HepG2 (cell line): Measurements from ENCODE around the gene CMYA5. TPM values are rescaled to one million over a fixed set of nuclear protein-coding genes. Genes with fewer than 3 reads are reported as not detected.

Experiments used
- ATAC-seq: fragments of 200-7000 bp; cut with Tn5 transposase; 3 replicates; pipeline ENCODE4 v1.9.1; 2020; ENCODE audit warnings: mild to moderate bottlenecking, moderate library complexity
- BruUV-seq: library from RNA; stranded (reverse); fragments of 400-500 nt; replicated peaks from 2 replicates; lab custom pipeline; 2021; lab: Mats Ljungman, UMichigan
- CTCF ChIA-PET: fragments of 300-600 bp; formaldehyde crosslinking; extraction: SDS; loops from one replicate; lab custom pipeline; 2021; ENCODE audit warnings: low total read pairs, inconsistent platforms, low intra/inter-chr PET ratio; lab: Yijun Ruan, JAX
- POLR2A ChIA-PET: fragments of 350-600 bp; sonication (Branson Sonifier 250); formaldehyde crosslinking; loops from one replicate; lab custom pipeline; 2020; ENCODE audit warnings: antibody characterized with exemption, inconsistent platforms; lab: Yijun Ruan, JAX
- DNase-seq: peaks from one replicate; pipeline ENCODE4 v3.0.0-alpha.2; 2015; ENCODE audit warnings: low spot score
- FAIRE-seq: peaks from 3 replicates; lab custom pipeline; 2011; peaks lifted over from hg19 to GRCh38; lab: Jason Lieb, UNC
- H2AFZ ChIP-seq: one replicate; pipeline ENCODE4 v1.6.1; 2011; ENCODE audit warnings: low read length, inconsistent platforms
- H3K27ac ChIP-seq: fragments of 300-600 bp; 3 replicates; pipeline ENCODE4 v1.8.0; 2011; ENCODE audit warnings: mixed run types, mild to moderate bottlenecking, mixed read lengths, low read length, inconsistent platforms; ENCODE audit not compliant: insufficient read depth; ENCODE audit errors: extremely low read length
- H3K27me3 ChIP-seq, 2 experiments: fragments of 200-600 bp in 1 of 2; 2 replicates in 1 of 2; 3 replicates in 1 of 2; pipeline versions ENCODE4 v1.6.0 to v1.8.0; 2011; ENCODE audit warnings: low read length in 2 of 2, mild to moderate bottlenecking in 2 of 2, moderate library complexity in 2 of 2, inconsistent platforms in 1 of 2; ENCODE audit not compliant: insufficient read depth in 2 of 2, control insufficient read depth in 1 of 2
- H3K36me3 ChIP-seq, 2 experiments: fragments of 200-600 bp in 1 of 2; replicated peaks in 1 of 2; 2 replicates in 1 of 2; 3 replicates in 1 of 2; pipeline versions ENCODE4 v1.5.1 to v1.8.0; 2011; ENCODE audit warnings: low read length in 2 of 2, inconsistent platforms in 1 of 2; ENCODE audit not compliant: insufficient read depth in 2 of 2, control insufficient read depth in 1 of 2
- H3K4me1 ChIP-seq: 2 replicates; pipeline ENCODE4 v1.5.1; 2012; ENCODE audit warnings: low read length, inconsistent platforms; ENCODE audit not compliant: insufficient read depth
- H3K4me2 ChIP-seq: 2 replicates; pipeline ENCODE4 v1.6.0; 2011; ENCODE audit warnings: low read depth, low read length, inconsistent platforms
- H3K4me3 ChIP-seq, 3 experiments: fragments of 200-600 bp in 1 of 3; sonication (generic), shearing (Covaris generic) in 1 of 3; replicated peaks in 1 of 3; 2 replicates each; pipeline ENCODE4 v1.5.1; 2011 to 2016; ENCODE audit warnings: low read length in 3 of 3, inconsistent platforms in 2 of 3, low read depth in 2 of 3, mild to moderate bottlenecking in 2 of 3, control low read depth in 1 of 3, mixed read lengths in 1 of 3; ENCODE audit not compliant: insufficient read depth in 1 of 3
- H3K79me2 ChIP-seq: one replicate; pipeline ENCODE4 v1.6.1; 2011; ENCODE audit warnings: low read length, inconsistent platforms; ENCODE audit not compliant: insufficient read depth
- H3K9ac ChIP-seq: 2 replicates; pipeline ENCODE4 v1.6.0; 2011; ENCODE audit warnings: mild to moderate bottlenecking, low read depth, low read length, inconsistent platforms; ENCODE audit not compliant: insufficient read depth
- H3K9me3 ChIP-seq: 2 replicates; pipeline ENCODE4 v1.5.1; 2012; ENCODE audit warnings: mild to moderate bottlenecking, low read length
- H4K20me1 ChIP-seq: 2 replicates; pipeline ENCODE4 v1.6.0; 2011; ENCODE audit warnings: inconsistent platforms, mild to moderate bottlenecking, low read length, moderate library complexity; ENCODE audit not compliant: insufficient read depth
- HNF4A ChIP-seq: sonication (generic); formaldehyde crosslinking; IDR thresholded peaks from 2 replicates; pipeline ENCODE4 v1.4.0; 2020; ENCODE audit warnings: missing genetic modification reagents
- IKZF4 ChIP-seq: sonication (generic); formaldehyde crosslinking; IDR thresholded peaks from 2 replicates; pipeline ENCODE4 v1.5.1; 2020; ENCODE audit warnings: borderline replicate concordance, mild to moderate bottlenecking, low read depth, missing genetic modification reagents; ENCODE audit errors: not compliant biosample characterization
- MAF1 ChIP-seq: sonication (generic); formaldehyde crosslinking; IDR thresholded peaks from 2 replicates; pipeline ENCODE4 v1.5.0; 2020; ENCODE audit warnings: missing genetic modification reagents, borderline replicate concordance
- RARA ChIP-seq: IDR thresholded peaks from 2 replicates; pipeline ENCODE4 v1.6.1; 2016; ENCODE audit warnings: missing genetic modification reagents, missing compliant biosample characterization
- RXRA ChIP-seq: sonication (generic); formaldehyde crosslinking; IDR thresholded peaks from 2 replicates; pipeline ENCODE4 v1.5.1; 2020; ENCODE audit warnings: missing genetic modification reagents
- ZNF549 ChIP-seq: sonication (generic); formaldehyde crosslinking; IDR thresholded peaks from 2 replicates; pipeline ENCODE4 v1.5.0; 2020; ENCODE audit warnings: missing genetic modification reagents
- ZNF550 ChIP-seq: sonication (generic); formaldehyde crosslinking; IDR thresholded peaks from 2 replicates; pipeline ENCODE4 v1.4.0; 2020; ENCODE audit warnings: mild to moderate bottlenecking, missing genetic modification reagents, borderline replicate concordance
- ZNF564 ChIP-seq: sonication (generic); formaldehyde crosslinking; IDR thresholded peaks from 2 replicates; pipeline ENCODE4 v1.8.1; 2023; ENCODE audit warnings: mild to moderate bottlenecking, missing genetic modification reagents
- ZNF709 ChIP-seq: sonication (generic); formaldehyde crosslinking; IDR thresholded peaks from 2 replicates; pipeline ENCODE4 v1.5.0; 2020; ENCODE audit warnings: mild to moderate bottlenecking, missing genetic modification reagents
- WGBS: methylation state at CpG from one replicate; pipeline ENCODE4 v1.1.6; 2017; ENCODE audit warnings: low lambda C conversion rate; 5-methylcytosine and 5-hydroxymethylcytosine counted together
- in situ Hi-C: cut with HindIII; loops from 2 replicates; pipeline ENCODE4 v1.10.0; 2017; ENCODE audit warnings: low pct_unique_long_range_greater_than_20kb; ENCODE audit not compliant: extremely low pct_ligation_motif_present
- intact Hi-C: fragments of 100-400 bp; cut with micrococcal nuclease; formaldehyde crosslinking; loops from one replicate; pipeline ENCODE4 v1.10.0; 2022; ENCODE audit not compliant: unreplicated experiment
- polyA plus RNA-seq, 8 experiments: library from polyadenylated mRNA; depleted of rRNA in 3 of 8; stranded (reverse) in 7 of 8; unstranded in 1 of 8; fragments of >200 nt; fragmentation: Illumina TruSeq in 4 of 8; extraction: Trizol in 4 of 8; gene quantifications; 2 replicates each; pipeline versions ENCODE4 v1.2.1 to v1.2.3, GENCODE V29; 2011 to 2016; ENCODE audit warnings: low read depth in 4 of 8, missing spikeins in 1 of 8, mixed read lengths in 1 of 8; ENCODE audit not compliant: insufficient read depth in 1 of 8
- total RNA-seq, 5 experiments: library from RNA; depleted of rRNA; stranded (reverse); fragments of >200 nt; fragmentation: Illumina TruSeq; extraction: Trizol; gene quantifications; 2 replicates each; pipeline ENCODE4 v1.2.3, GENCODE V29; 2016; ENCODE audit warnings: low read depth in 1 of 5
- TF ChIP-seq, protein P1 (sequence below): sonication (generic); formaldehyde crosslinking; IDR thresholded peaks from 2 replicates; pipeline ENCODE4 v1.8.1; 2023; ENCODE audit warnings: missing genetic modification reagents, mild to moderate bottlenecking, borderline replicate concordance
- TF ChIP-seq, protein P2 (sequence below): sonication (generic); IDR thresholded peaks from 2 replicates; pipeline ENCODE4 v1.6.1; 2016; ENCODE audit warnings: low read depth, borderline replicate concordance

The CMYA5 gene
- total and polyA plus RNA-seq, 2 of the 13 experiments (the other 11 are each of a cell fraction or from before 2014, with no cell fraction given): 0.13 to 0.51 TPM

DNA sequence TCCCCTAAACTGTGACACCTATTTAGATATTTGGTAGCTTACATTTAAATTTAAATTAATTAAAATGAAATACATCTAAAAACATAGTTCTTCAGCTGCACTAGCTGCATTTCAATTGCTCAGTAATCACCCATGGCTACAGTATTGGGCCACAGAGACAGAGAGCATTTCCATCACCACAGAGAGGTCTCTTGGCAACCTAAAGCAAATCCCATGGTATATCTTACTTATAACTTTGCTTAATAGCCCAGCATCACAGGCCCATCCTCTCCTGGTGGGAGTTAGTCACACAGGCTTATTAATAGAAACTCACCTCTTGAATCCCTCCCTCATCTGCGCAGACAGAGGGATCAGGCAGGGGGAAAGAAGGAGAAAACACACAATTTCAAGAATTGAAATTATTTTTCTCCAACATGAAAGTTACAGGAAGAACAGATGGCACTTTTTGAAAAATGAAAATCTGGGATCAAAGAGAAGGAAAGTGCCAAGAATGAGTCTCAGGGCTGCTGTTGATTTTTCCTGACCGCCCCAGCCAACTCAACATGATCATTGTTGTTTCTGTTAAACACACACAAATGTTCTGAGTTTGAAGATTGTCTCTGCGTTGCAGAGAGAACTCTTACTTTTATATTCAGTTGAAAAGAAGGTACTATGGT, 144.6 kb downstream of the CMYA5 start:
- ATAC-seq (no peak), DNase-seq (no peak), FAIRE-seq (no peak)
- 66% methylated on average over 3 of the region's 3 CpGs for WGBS
- H3K9ac ChIP-seq: no peak overlapping the region
- ChIA-PET CTCF (no interaction called here), POLR2A (no interaction called here)
- no peaks in the 10 kb centered on the region for H3K4me1 ChIP-seq
- TF ChIP-seq, protein P1, sequence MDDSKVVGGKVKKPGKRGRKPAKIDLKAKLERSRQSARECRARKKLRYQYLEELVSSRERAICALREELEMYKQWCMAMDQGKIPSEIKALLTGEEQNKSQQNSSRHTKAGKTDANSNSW: no peak
- no peak for TF ChIP-seq ZNF550
- TF ChIP-seq MAF1: no peak
- no peak overlapping the region for H3K4me3 ChIP-seq
- H3K4me2 ChIP-seq: no peak overlapping the region
- in situ Hi-C loops: no loop called here
- no peaks in the 10 kb centered on the region for H3K36me3 ChIP-seq
- intact Hi-C loops: no loop called here
- no peak overlapping the region for H3K27ac ChIP-seq
- BruUV-seq: no TSS peak
- H2AFZ ChIP-seq: no peak overlapping the region
- H3K9me3 ChIP-seq: no peaks in the 10 kb centered on the region
- peaks cover 1 to 2% of the 10 kb centered on the region in 2 experiments; a peak in 2 of 5 replicates for H3K27me3 ChIP-seq
- no peaks in the 10 kb centered on the region for H3K79me2 ChIP-seq
- H4K20me1 ChIP-seq: no peaks in the 10 kb centered on the region

DNA sequence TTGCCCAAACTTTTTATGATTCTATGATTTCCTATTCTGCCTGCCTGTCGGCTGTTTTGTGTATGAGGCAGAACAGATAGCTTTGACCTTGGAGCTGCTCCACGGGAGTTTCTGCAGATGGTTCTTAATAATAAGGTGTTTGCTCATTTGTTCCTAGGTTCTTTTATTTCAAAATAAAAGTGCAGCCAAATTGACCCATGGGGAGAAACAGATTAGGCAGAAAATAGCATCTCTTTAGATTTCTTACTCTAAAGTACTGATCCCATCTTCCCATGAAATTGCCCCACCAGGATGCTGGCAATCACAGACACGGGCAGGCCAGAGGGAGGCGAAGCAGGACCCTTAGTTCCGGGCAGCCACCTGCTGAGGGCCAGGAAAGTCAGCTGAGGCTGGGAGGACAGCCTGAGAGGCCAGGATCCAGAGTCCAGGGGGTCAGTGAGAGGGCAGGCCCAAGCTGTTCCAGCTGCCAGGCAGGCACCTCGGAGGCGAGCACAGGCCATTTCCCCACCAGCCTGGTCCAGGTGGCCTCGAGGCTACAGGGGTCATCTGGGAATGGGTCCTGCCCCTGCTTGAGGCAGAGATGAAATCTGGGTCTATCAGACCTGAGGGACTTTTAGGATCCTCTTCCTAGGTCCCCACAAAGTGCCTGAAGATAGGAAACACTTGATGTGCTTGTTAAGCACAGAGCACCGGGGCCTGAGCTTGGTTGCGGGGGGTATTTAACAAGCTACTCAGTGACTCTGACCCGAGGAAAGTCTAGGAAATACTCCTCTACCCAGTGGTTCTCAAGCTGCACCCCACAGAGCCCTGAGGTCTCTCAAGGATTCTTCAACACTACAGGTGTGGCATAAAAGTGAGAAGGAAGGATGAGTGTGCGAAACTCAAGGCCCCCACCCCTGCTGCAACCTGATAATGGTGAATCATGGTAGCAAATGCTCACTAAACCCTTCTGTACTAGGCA, 145.4 kb downstream of the CMYA5 start:
- CTCF ChIA-PET: no interaction called here
- no TSS peak for BruUV-seq
- DNase-seq (no peak), FAIRE-seq (no peak), ATAC-seq (peak; percentile 62)
- intact Hi-C loops: no loop called here
- in situ Hi-C loops: no loop called here
- Histone ChIP-seq H3K4me1 (no peaks in the 10 kb centered on the region), H3K27ac (no peak overlapping the region), H3K36me3 (no peaks in the 10 kb centered on the region), H3K79me2 (no peaks in the 10 kb centered on the region), H3K4me3 (no peak overlapping the region), H3K27me3 (peaks cover 3 to 7% of the 10 kb centered on the region in 2 experiments; a peak in 2 of 5 replicates), H3K9me3 (no peaks in the 10 kb centered on the region), H4K20me1 (no peaks in the 10 kb centered on the region), H3K4me2 (peak overlapping the region; percentile 24; the same call in 1 of the 2 replicates), H2AFZ (no peak overlapping the region), H3K9ac (no peak overlapping the region)
- POLR2A ChIA-PET: no interaction called here
- TF ChIP-seq RXRA (CRISPR knock-in tag): peak; percentile 62; the same call in 1 of the 2 replicates
- peak; percentile 48 for TF ChIP-seq HNF4A (CRISPR knock-in tag)
- no peak for TF ChIP-seq ZNF564 (CRISPR knock-in tag)
- TF ChIP-seq ZNF549 (CRISPR knock-in tag): 0 out of 2 replicates have a peak, but pooled peaks have one; percentile 61
- TF ChIP-seq IKZF4 (CRISPR knock-in tag): no peak
- TF ChIP-seq, protein P2, sequence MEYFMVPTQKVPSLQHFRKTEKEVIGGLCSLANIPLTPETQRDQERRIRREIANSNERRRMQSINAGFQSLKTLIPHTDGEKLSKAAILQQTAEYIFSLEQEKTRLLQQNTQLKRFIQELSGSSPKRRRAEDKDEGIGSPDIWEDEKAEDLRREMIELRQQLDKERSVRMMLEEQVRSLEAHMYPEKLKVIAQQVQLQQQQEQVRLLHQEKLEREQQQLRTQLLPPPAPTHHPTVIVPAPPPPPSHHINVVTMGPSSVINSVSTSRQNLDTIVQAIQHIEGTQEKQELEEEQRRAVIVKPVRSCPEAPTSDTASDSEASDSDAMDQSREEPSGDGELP: peak; percentile 19; the same call in 1 of the 2 replicates
- TF ChIP-seq RARA: peak; percentile 85
- no peak for TF ChIP-seq ZNF709 (CRISPR knock-in tag)
- 33% methylated on average over 7 of the region's 12 CpGs for WGBS
